GM18502 (cell line): Measurements from ENCODE around the gene LDAH.
A peak's percentile ranks its signal among the peaks of the same experiment; 100 is the strongest.

Experiments
- ATAC-seq: cut with Tn5 transposase; IDR thresholded peaks from one replicate; pipeline ENCODE4 v1.9.1; 2021; ENCODE audit warnings: mild to moderate bottlenecking; ENCODE audit not compliant: unreplicated experiment, poor library complexity

The LDAH gene

GRCh38 chr2:20642055-20642971, 180.6 kb downstream of the LDAH start:
- peak; percentile 98 for ATAC-seq

GRCh38 chr2:20641123-20641985, 181.5 kb downstream of the LDAH start:
- ATAC-seq = no peak

GRCh38 chr2:20640411-20641122, 182.3 kb downstream of the LDAH start:
- no peak for ATAC-seq

- no peak for ATAC-seq
Measured at GRCh38 chr2:20638646-20639430, 184.1 kb downstream of the LDAH start.

GRCh38 chr2:20638014-20638413, 184.9 kb downstream of the LDAH start:
- ATAC-seq = no peak

- ATAC-seq = no peak
Measured at GRCh38 chr2:20637147-20637546, 185.8 kb downstream of the LDAH start.

GRCh38 chr2:20635675-20636584, 187.0 kb downstream of the LDAH start:
- peak; percentile 88 for ATAC-seq

GRCh38 chr2:20635113-20635510, 187.8 kb downstream of the LDAH start:
- no peak for ATAC-seq

GRCh38 chr2:20634507-20635112, 188.3 kb downstream of the LDAH start:
- ATAC-seq = no peak
